22Rv1 (cell line): ENCODE results near the gene DPM3.
"Not testable (repeated sequence)": the region's sequence is repeated elsewhere in the genome, so short reads cannot be mapped to it uniquely, and the experiment has no call there.

Experiments used
- CTCF ChIP-seq: fragments of 450-650 bp; IDR thresholded peaks from 2 replicates; pipeline ENCODE4 v1.5.1; 2017; ENCODE audit warnings: mild to moderate bottlenecking
- ZFX ChIP-seq: fragments of 450-650 bp; IDR thresholded peaks from 2 replicates; pipeline ENCODE4 v1.6.1; 2017; ENCODE audit warnings: antibody characterized with exemption, borderline replicate concordance

- TF ChIP-seq CTCF, ZFX: not testable (repeated sequence)
Observed at GRCh38 chr1:155155996-155156643, 15.8 kb upstream of the DPM3 start.
